Measurements from ENCODE around the gene LRRC55. TPM values are rescaled to one million over a fixed set of nuclear protein-coding genes. Genes with fewer than 3 reads are reported as not detected.
A peak's percentile ranks its signal among the peaks of the same experiment; 100 is the strongest.
"Not testable (repeated sequence)": the region's sequence is repeated elsewhere in the genome, so short reads cannot be mapped to it uniquely, and the experiment has no call there.

The LRRC55 gene
- total RNA-seq, 6 donors from 2014 or later = 0.10 to 0.11 TPM; not detected in 4

GRCh38 chr11:57163160-57163868, 18.4 kb upstream of the LRRC55 start:
- no peaks in the 10 kb centered on the region for H3K36me3 ChIP-seq
- ATAC-seq (ENCODE audit: low FRiP score in 2 of 2) (no peak), DNase-seq (no peak)
- 78 to 80% methylated on average over 6 of the region's 6 CpGs for WGBS, 2 donors
- no peak overlapping the region for H3K4me3 ChIP-seq
- no peaks in the 10 kb centered on the region for H3K9me3 ChIP-seq
- no peaks in the 10 kb centered on the region for H3K27me3 ChIP-seq
- no peak overlapping the region for H3K27ac ChIP-seq
- TF ChIP-seq POLR2AphosphoS5 (IDR thresholded peaks at IDR 0.05) = no peak
- no peak for TF ChIP-seq EP300 (IDR thresholded peaks at IDR 0.05)
- no peak for TF ChIP-seq CTCF (IDR thresholded peaks at IDR 0.05)
- no peak for TF ChIP-seq POLR2A (IDR thresholded peaks at IDR 0.05)
- H3K4me1 ChIP-seq = no peaks in the 10 kb centered on the region

- Histone ChIP-seq H3K27me3 (no peaks in the 10 kb centered on the region), H3K36me3 (no peaks in the 10 kb centered on the region), H3K27ac (no peak overlapping the region), H3K4me1 (no peaks in the 10 kb centered on the region), H3K9me3 (no peaks in the 10 kb centered on the region), H3K4me3 (no peak overlapping the region)
- TF ChIP-seq CTCF (IDR thresholded peaks at IDR 0.05) (no peak), EP300 (IDR thresholded peaks at IDR 0.05) (no peak)
- ATAC-seq (ENCODE audit: low FRiP score in 2 of 2) (peak in 1 of 2 donors; percentile 27), DNase-seq (no peak)
- 87 to 100% methylated on average over 1 of the region's 1 CpG for WGBS, 2 donors
Measured at GRCh38 chr11:57164317-57164716, 17.4 kb upstream of the LRRC55 start.

- H3K9me3 ChIP-seq = no peaks in the 10 kb centered on the region
- H3K27ac ChIP-seq = no peak overlapping the region
- no peak for TF ChIP-seq POLR2A (IDR thresholded peaks at IDR 0.05)
- no peak for TF ChIP-seq EP300 (IDR thresholded peaks at IDR 0.05)
- TF ChIP-seq CTCF (IDR thresholded peaks at IDR 0.05) = no peak
- TF ChIP-seq POLR2AphosphoS5 (IDR thresholded peaks at IDR 0.05) = no peak
- no peaks in the 10 kb centered on the region for H3K36me3 ChIP-seq
- H3K4me1 ChIP-seq = no peaks in the 10 kb centered on the region
- no peak overlapping the region for H3K4me3 ChIP-seq
- 59 to 80% methylated on average over 2 of the region's 2 CpGs for WGBS, 2 donors
- H3K27me3 ChIP-seq = no peaks in the 10 kb centered on the region
- ATAC-seq (ENCODE audit: low FRiP score in 2 of 2) (no peak), DNase-seq (no peak)
Measured at GRCh38 chr11:57167125-57167846, 14.5 kb upstream of the LRRC55 start.

- not testable (repeated sequence) for H3K9me3 ChIP-seq; H3K36me3 ChIP-seq; H3K4me3 ChIP-seq; H3K4me1 ChIP-seq; DNase-seq; ATAC-seq (ENCODE audit: low FRiP score in 2 of 2); H3K27me3 ChIP-seq; H3K27ac ChIP-seq
- WGBS, 2 donors = 96% methylated on average over 2 of the region's 2 CpGs
Measured at GRCh38 chr11:57169732-57170313, 11.9 kb upstream of the LRRC55 start.

- DNase-seq (no peak), ATAC-seq (ENCODE audit: low FRiP score in 2 of 2) (no peak)
Measured at GRCh38 chr11:57172031-57172430, 9.7 kb upstream of the LRRC55 start.

More at GRCh38 chr11:57172031-57172430, 9.7 kb upstream of the LRRC55 start:
- 69 to 82% methylated on average over 3 of the region's 3 CpGs for WGBS, 2 donors
- Histone ChIP-seq H3K36me3 (no peaks in the 10 kb centered on the region), H3K4me1 (no peaks in the 10 kb centered on the region), H3K9me3 (no peaks in the 10 kb centered on the region), H3K27me3 (no peaks in the 10 kb centered on the region), H3K27ac (no peak overlapping the region), H3K4me3 (no peak overlapping the region)
- TF ChIP-seq POLR2A (IDR thresholded peaks at IDR 0.05) (no peak), EP300 (IDR thresholded peaks at IDR 0.05) (no peak), POLR2AphosphoS5 (IDR thresholded peaks at IDR 0.05) (no peak), CTCF (IDR thresholded peaks at IDR 0.05) (no peak)

Measured in upper lobe of left lung (tissue), 6 donors.